GM12878 (cell line): ENCODE results near the gene ITSN2.

Experiments used
- BACH1 ChIP-seq: fragments of 450-650 bp; IDR thresholded peaks from 2 replicates; pipeline ENCODE4 v1.6.1; 2017; ENCODE audit warnings: mild to moderate bottlenecking, borderline replicate concordance
- CBX3 ChIP-seq: fragments of 200-600 bp; sonication (generic); IDR thresholded peaks from 2 replicates; pipeline ENCODE4 v1.6.1; 2016; ENCODE audit warnings: low read depth, borderline replicate concordance
- MEF2A ChIP-seq: IDR thresholded peaks from 2 replicates; pipeline ENCODE4 v1.6.1; 2011; ENCODE audit warnings: low read depth, mild to moderate bottlenecking, low read length, moderate library complexity; ENCODE audit not compliant: insufficient read depth
- NFIC ChIP-seq: IDR thresholded peaks from 2 replicates; pipeline ENCODE4 v1.6.1; 2012; ENCODE audit warnings: low read depth, mild to moderate bottlenecking, inconsistent platforms, low read length, moderate library complexity
- POLR2A ChIP-seq: IDR thresholded peaks from 2 replicates; pipeline ENCODE4 v1.6.1; 2011; ENCODE audit warnings: low read depth, mild to moderate bottlenecking, low read length
- SIX5 ChIP-seq: IDR thresholded peaks from 2 replicates; pipeline ENCODE4 v1.6.1; 2011; ENCODE audit warnings: mild to moderate bottlenecking, low read depth, low read length, moderate library complexity; ENCODE audit not compliant: severe bottlenecking
- SP1 ChIP-seq: IDR thresholded peaks from one replicate; pipeline ENCODE4 v1.6.1; 2011; ENCODE audit warnings: low read depth, low read length
- ZNF24 ChIP-seq: fragments of 450-650 bp; IDR thresholded peaks from 2 replicates; pipeline ENCODE4 v1.6.1; 2017; ENCODE audit warnings: antibody characterized with exemption, mild to moderate bottlenecking
- ZZZ3 ChIP-seq: IDR thresholded peaks from 2 replicates; pipeline ENCODE4 v1.6.1; 2011; ENCODE audit warnings: low read depth; ENCODE audit not compliant: control insufficient read depth, insufficient read length
- TF ChIP-seq, protein P1 (sequence below), 3 experiments: IDR thresholded peaks in 2 of 3; conservative IDR thresholded peaks in 1 of 3; 2 replicates each; pipeline ENCODE4 v1.5.1; 2011; ENCODE audit warnings: low read depth in 3 of 3, low read length in 3 of 3, mild to moderate bottlenecking in 3 of 3, control low read depth in 2 of 3, moderate library complexity in 2 of 3, inconsistent platforms in 1 of 3, mixed read lengths in 1 of 3; ENCODE audit not compliant: control insufficient read depth in 2 of 3, insufficient read depth in 1 of 3; ENCODE audit errors: extremely low read depth in 1 of 3

DNA sequence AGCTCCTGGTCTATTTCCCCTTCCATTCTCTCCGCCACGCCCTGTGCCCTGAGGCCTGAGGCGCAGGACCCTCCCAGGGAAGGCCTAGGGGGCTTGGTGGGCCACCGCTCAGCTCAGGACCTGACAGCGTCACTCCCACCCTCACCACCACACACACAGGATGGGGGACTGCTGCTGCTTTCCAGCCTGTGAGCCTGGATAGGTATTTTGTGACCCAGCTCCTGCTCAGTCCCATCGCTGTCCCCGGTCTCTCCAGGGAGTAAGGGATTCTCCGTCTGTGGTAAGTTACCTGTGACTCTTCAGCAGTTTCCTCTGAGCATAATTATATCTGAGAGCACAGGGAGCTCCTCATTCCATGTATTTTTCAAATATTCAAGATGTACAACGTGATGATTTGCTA, 169.2 kb downstream of the ITSN2 start:
- TF ChIP-seq, protein P1, sequence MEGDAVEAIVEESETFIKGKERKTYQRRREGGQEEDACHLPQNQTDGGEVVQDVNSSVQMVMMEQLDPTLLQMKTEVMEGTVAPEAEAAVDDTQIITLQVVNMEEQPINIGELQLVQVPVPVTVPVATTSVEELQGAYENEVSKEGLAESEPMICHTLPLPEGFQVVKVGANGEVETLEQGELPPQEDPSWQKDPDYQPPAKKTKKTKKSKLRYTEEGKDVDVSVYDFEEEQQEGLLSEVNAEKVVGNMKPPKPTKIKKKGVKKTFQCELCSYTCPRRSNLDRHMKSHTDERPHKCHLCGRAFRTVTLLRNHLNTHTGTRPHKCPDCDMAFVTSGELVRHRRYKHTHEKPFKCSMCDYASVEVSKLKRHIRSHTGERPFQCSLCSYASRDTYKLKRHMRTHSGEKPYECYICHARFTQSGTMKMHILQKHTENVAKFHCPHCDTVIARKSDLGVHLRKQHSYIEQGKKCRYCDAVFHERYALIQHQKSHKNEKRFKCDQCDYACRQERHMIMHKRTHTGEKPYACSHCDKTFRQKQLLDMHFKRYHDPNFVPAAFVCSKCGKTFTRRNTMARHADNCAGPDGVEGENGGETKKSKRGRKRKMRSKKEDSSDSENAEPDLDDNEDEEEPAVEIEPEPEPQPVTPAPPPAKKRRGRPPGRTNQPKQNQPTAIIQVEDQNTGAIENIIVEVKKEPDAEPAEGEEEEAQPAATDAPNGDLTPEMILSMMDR (IDR thresholded peaks at IDR 0.05 in 2 of 3, conservative IDR thresholded peaks at IDR 0.05 in 1 of 3; ENCODE audit: control insufficient read depth in 2 of 3, extremely low read depth in 1 of 3, insufficient read depth in 1 of 3, low read depth in 3 of 3, low read length in 3 of 3), result no peak
- TF ChIP-seq SIX5 (no peak), CBX3 (no peak), POLR2A (no peak), ZNF24 (no peak), SP1 (no peak), MEF2A (no peak), BACH1 (no peak), ZZZ3 (no peak), NFIC (no peak)
